Activated CD8-positive, alpha-beta memory T cell treated with anti-CD3 and anti-CD28 coated beads, Interleukin-2, amount 10 ng/mL, durations not matched to agents 7 days and 5 days (primary cell): ENCODE results near the gene ERVH48-1. TPM values are rescaled to one million over a fixed set of nuclear protein-coding genes. Genes with fewer than 3 reads are reported as not detected.
A peak's percentile ranks its signal among the peaks of the same experiment; 100 is the strongest.
"Not testable (repeated sequence)": the region's sequence is repeated elsewhere in the genome, so short reads cannot be mapped to it uniquely, and the experiment has no call there.

Source experiments
- ATAC-seq: fragments of 150-1000 bp; cut with Tn5 transposase; one replicate; pipeline ENCODE4 v1.10.0; 2021; ENCODE audit warnings: moderate library complexity
- CTCF ChIA-PET: fragments of 350-600 bp; sonication (Branson Sonifier 250); formaldehyde crosslinking; loops from one replicate; lab custom pipeline; 2021; ENCODE audit warnings: antibody characterized with exemption; lab: Charles Lee
- DNase-seq: peaks from one replicate; pipeline ENCODE4 v3.0.0-alpha.2; 2020
- H3K27ac Mint-ChIP-seq: one replicate; pipeline ENCODE4 v1.8.0; 2021; ENCODE audit warnings: mild to moderate bottlenecking, mixed read lengths
- H3K27me3 Mint-ChIP-seq: one replicate; pipeline ENCODE4 v1.8.0; 2021; ENCODE audit warnings: mixed read lengths
- H3K36me3 Mint-ChIP-seq: one replicate; pipeline ENCODE4 v1.8.0; 2021; ENCODE audit warnings: mild to moderate bottlenecking, mixed read lengths
- H3K4me1 Mint-ChIP-seq: one replicate; pipeline ENCODE4 v1.8.0; 2021; ENCODE audit warnings: mixed read lengths
- H3K4me3 Mint-ChIP-seq: one replicate; pipeline ENCODE4 v1.8.0; 2021; ENCODE audit warnings: mild to moderate bottlenecking, moderate library complexity, mixed read lengths
- H3K9me3 Mint-ChIP-seq: one replicate; pipeline ENCODE4 v1.8.0; 2022; ENCODE audit warnings: low read depth, mixed read lengths
- total RNA-seq, 2 experiments: library from RNA; stranded (reverse); gene quantifications; one replicate each; pipeline ENCODE4 v1.2.3, GENCODE V29; 2021

ERVH48-1 gene
- total RNA-seq, 2 experiments from 2014 or later: not detected

DNA sequence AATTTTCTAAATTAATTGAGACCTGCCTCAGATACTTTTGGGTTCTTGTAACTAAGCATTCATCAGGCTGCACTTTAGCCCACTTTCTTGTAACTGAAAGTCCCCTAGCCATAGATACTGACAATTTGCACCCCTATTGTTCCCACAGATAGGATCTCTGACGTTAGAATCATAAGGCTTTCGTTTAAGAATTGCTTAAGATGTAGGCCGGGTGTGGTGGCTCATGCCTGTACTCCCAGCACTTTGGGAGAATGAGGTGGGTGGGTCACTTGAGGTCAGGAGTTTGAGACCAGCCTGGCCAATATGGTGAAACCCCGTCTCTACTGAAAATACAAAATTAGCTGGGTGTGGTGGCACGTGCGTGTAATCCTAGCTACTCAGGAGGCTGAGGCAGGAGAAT, 32.7 kb upstream of the ERVH48-1 start:
- ATAC-seq, H3K27ac Mint-ChIP-seq, H3K36me3 Mint-ChIP-seq, H3K4me1 Mint-ChIP-seq, H3K4me3 Mint-ChIP-seq, H3K27me3 Mint-ChIP-seq, DNase-seq, H3K9me3 Mint-ChIP-seq: not testable (repeated sequence)
- CTCF ChIA-PET: interaction anchor here (1.3 kb wide), 1 partner anchor 14 kb away, joined by 3 read pairs; no protein-coding TSS in a partner anchor

DNA sequence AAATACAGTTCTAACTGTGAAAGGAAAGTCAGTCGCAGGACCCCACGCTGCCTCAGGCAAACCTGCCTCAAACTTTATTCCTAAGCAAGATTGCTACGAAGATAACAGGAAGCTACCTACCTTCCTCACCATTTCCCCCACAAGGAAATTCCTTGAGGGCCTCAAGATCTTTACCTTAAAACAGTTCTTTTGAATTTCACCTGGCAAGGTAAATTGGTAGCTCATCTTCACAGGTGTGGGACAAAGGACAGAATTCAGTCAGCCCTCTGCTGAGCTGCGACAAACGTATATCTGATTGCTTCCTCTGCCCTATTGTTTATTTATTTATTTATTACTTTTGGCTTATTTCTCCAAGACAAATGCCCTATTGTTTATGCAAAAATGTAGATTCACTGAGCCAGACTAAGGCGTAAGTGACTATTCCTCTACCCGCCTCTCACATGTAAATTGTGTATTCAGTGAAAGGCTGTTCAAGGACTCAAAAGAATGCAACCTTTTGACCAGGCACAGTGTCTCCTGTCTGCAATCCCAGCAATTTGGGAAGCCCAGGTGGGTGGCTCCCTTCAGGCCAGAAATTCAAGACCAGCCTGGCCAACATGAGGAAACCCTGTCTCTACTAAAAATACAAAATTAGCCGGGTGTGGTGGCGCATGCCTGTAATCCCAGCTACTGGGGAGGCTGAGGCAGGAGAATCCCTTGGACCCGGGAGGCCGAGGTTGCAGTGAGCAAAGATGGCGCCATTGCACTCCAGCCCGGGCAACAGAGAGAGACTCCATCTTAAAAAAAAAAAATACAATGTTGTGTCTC, 31.6 kb upstream of the ERVH48-1 start:
- ATAC-seq: peak; percentile 85
- Mint-ChIP-seq H3K27me3 (no peaks in the 10 kb centered on the region), H3K27ac (no peak overlapping the region), H3K36me3 (no peaks in the 10 kb centered on the region), H3K4me3 (no peak overlapping the region), H3K9me3 (no peaks in the 10 kb centered on the region), H3K4me1 (peaks cover 4% of the 10 kb centered on the region)
- DNase-seq: no peak
- CTCF ChIA-PET: interaction anchor here (0.7 to 1.9 kb wide), 2 partner anchors 11 to 15 kb away, joined by 3 to 4 read pairs; no protein-coding TSS in a partner anchor

GRCh38 chr21:42951193-42951592, 25.8 kb upstream of the ERVH48-1 start:
- H3K4me1 Mint-ChIP-seq, CTCF ChIA-PET, H3K4me3 Mint-ChIP-seq, H3K36me3 Mint-ChIP-seq, H3K9me3 Mint-ChIP-seq, DNase-seq, H3K27ac Mint-ChIP-seq, ATAC-seq: not testable (repeated sequence)
- H3K27me3 Mint-ChIP-seq: peaks cover 11% of the 10 kb centered on the region

GRCh38 chr21:42949094-42949755, 23.8 kb upstream of the ERVH48-1 start:
- H3K36me3 Mint-ChIP-seq, H3K4me3 Mint-ChIP-seq, H3K27ac Mint-ChIP-seq, H3K4me1 Mint-ChIP-seq, CTCF ChIA-PET, ATAC-seq, H3K9me3 Mint-ChIP-seq, DNase-seq: not testable (repeated sequence)
- H3K27me3 Mint-ChIP-seq: peaks cover 11% of the 10 kb centered on the region

DNA sequence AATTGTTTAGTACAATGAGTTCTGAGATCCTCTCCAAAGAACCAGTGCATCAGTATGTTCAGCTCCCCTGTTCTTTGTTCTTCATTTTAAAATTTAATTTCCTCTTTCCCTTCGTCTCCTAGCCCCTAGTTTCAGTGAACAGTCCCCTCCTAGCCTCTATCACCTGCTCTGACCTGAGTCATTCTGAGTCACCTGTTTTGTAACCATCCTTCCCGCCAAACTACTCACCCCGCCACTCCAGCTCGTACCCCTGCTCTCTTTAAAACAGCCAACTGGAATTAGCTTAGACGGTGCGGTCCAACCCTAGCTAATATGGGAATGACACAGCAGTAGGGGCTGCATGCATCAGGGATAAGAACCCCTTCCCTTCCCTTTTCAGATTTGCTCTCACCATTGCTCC, 16.8 kb upstream of the ERVH48-1 start:
- Mint-ChIP-seq H3K36me3 (no peaks in the 10 kb centered on the region), H3K4me1 (no peaks in the 10 kb centered on the region), H3K27me3 (peaks cover 5% of the 10 kb centered on the region), H3K4me3 (no peak overlapping the region), H3K9me3 (no peaks in the 10 kb centered on the region), H3K27ac (no peak overlapping the region)
- ATAC-seq (no peak), DNase-seq (no peak)
- CTCF ChIA-PET: no interaction called here

DNA sequence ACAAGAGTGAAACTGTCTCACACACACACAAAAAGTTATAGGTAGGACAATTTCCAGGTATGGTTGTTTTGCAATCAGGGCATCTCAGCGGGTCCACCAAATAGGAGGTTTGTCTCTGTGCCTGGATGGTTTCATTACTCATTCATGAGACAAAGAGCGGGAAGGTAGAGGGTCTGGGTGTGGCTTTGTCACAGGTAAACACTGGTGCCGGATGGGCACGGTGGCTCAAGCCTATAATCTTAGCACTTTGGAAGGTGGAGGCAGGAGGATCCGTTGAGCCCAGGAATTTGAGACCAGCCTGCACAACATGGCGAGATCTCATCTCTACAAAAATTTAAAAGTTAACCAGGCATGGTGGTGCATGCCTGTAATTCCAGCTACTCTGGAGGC, 16.3 kb upstream of the ERVH48-1 start:
- peaks cover 2% of the 10 kb centered on the region for H3K27me3 Mint-ChIP-seq
- H3K4me1 Mint-ChIP-seq: no peaks in the 10 kb centered on the region
- no peaks in the 10 kb centered on the region for H3K9me3 Mint-ChIP-seq
- DNase-seq (no peak), ATAC-seq (no peak)
- no peaks in the 10 kb centered on the region for H3K36me3 Mint-ChIP-seq
- H3K4me3 Mint-ChIP-seq: no peak overlapping the region
- CTCF ChIA-PET: no interaction called here
- H3K27ac Mint-ChIP-seq: no peak overlapping the region

GRCh38 chr21:42939582-42940413, 14.4 kb upstream of the ERVH48-1 start:
- ATAC-seq: no peak
- Mint-ChIP-seq H3K9me3 (no peaks in the 10 kb centered on the region), H3K27ac (no peak overlapping the region), H3K4me1 (no peaks in the 10 kb centered on the region), H3K4me3 (no peak overlapping the region), H3K36me3 (no peaks in the 10 kb centered on the region), H3K27me3 (peaks cover 2% of the 10 kb centered on the region)
- CTCF ChIA-PET: no interaction called here
- DNase-seq: no peak

DNA sequence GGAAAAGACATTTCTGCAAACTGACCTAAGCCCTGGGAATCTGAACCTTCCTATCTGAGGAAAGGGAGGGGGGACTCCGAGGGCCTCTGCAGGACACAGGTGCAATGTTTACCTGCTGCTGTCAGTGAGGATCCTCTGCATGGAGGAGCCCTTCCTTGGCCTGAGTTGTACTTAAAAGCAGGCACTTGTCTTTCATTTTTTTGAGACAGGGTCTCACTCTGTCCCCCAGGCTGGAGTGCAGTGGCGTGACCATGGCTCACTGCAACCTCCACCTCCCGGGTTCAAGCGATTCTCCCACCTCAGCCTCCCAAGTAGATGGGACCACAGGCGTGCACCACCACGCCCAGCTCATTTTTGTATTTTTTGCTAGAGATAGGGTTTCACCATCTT, 13.2 kb upstream of the ERVH48-1 start:
- H3K4me1 Mint-ChIP-seq, H3K27ac Mint-ChIP-seq, H3K27me3 Mint-ChIP-seq, H3K9me3 Mint-ChIP-seq, CTCF ChIA-PET, ATAC-seq, H3K36me3 Mint-ChIP-seq, H3K4me3 Mint-ChIP-seq, DNase-seq: not testable (repeated sequence)

DNA sequence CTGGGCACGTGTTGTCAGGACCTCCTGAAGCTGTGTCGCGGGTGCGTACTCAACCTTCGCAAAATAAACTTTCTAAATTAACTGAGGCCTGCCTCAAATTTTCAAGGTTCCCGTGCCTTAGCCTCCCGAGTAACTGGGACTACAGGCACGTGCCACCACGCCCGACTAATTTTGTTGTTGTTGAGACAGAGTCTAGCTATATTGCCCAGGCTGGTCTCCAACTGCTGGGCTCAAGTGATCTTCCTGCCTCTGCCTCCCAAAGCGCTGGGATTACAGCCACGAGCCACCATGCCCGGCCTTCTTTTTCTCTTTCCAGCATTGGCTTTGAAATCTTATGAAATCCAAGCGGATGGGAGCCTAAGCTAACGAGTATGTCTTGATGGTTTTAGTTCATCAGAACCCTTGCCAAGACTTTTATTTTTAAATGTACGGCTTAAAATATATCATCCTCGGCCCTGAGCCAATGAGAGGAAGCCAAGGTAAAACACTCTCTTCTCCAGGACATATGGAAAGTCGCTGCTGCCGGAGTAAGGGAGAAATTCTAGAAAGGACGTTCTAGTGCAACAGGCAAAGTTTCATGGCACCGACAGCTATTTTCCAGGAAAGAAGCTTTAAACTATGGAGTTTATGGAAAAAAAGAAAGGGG, 12.7 kb upstream of the ERVH48-1 start:
- CTCF ChIA-PET: no interaction called here
- no peak overlapping the region for H3K27ac Mint-ChIP-seq
- H3K36me3 Mint-ChIP-seq: no peaks in the 10 kb centered on the region
- no peaks in the 10 kb centered on the region for H3K4me1 Mint-ChIP-seq
- peaks cover under 1% of the 10 kb centered on the region for H3K27me3 Mint-ChIP-seq
- H3K4me3 Mint-ChIP-seq: no peak overlapping the region
- H3K9me3 Mint-ChIP-seq: no peaks in the 10 kb centered on the region
- no peak for ATAC-seq
- DNase-seq: no peak

DNA sequence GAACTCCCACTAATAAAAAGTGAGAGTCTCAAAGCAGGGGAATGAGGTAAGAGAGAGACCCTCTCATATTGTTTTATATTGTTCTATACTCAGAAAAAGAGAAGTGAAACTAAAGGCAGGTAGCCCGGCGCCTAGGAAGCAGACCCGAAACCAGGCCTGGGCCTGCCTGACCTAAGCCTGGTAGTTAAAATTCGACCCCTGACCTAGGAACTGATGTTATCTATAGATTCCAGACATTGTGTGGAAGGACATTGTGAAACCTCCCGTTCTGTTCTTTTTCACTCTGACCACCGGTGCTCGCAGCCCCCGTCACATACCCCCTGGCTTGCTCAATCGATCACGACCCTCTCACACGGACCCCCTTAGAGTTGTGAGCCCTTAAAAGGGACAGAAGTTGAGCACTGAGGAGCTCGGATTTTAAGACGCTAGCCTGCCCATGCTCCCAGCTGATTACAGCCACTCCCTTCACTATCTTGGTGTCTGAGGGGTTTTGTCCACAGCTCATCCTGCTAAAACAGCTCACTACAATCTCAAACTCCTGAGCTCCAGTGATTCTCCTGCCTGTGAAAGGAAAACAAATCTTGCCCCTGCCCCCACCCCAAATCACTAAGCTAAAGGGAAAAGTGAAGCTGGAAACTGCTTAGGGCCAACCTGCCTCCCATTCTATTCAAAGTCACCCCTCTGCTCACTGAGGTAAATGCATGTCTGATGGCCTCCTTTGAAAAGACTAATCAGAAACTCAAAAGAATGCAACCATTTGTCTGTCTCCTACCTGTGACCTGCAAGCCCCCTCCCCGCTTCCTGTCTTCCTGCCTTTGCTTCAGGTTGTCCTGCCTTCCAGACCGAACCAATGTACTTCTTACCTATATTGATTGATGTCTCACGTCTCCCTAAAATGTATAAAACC, 11.9 kb upstream of the ERVH48-1 start:
- ATAC-seq, CTCF ChIA-PET, H3K4me3 Mint-ChIP-seq: not testable (repeated sequence)

GRCh38 chr21:42936360-42936759, 10.9 kb upstream of the ERVH48-1 start:
- ATAC-seq, H3K4me1 Mint-ChIP-seq, H3K27ac Mint-ChIP-seq, H3K27me3 Mint-ChIP-seq, H3K4me3 Mint-ChIP-seq, H3K9me3 Mint-ChIP-seq, CTCF ChIA-PET, H3K36me3 Mint-ChIP-seq, DNase-seq: not testable (repeated sequence)

More for the DNA sequence above, 11.9 kb upstream of the ERVH48-1 start:
- DNase-seq, H3K36me3 Mint-ChIP-seq, H3K9me3 Mint-ChIP-seq, H3K27me3 Mint-ChIP-seq, H3K27ac Mint-ChIP-seq, H3K4me1 Mint-ChIP-seq: not testable (repeated sequence)

DNA sequence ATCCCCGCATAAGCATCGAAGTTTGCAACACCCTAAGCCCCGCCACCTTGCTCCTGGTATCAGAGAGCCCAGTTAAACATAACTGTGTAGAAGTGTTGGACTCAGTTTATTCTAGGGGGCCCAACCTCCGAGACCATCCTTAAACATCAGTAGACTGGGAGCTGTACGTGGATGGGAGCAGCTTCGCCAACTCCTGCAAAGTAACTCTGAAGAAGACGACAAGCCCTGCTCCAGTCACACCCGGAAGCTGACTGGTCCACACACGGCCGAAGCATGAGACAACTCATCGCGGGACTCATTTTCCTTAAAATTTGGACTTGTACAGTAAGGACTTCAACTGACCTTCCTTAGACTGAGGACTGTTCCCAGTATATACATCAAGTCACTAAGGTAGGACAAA, 8.5 kb upstream of the ERVH48-1 start:
- DNase-seq, ATAC-seq, H3K36me3 Mint-ChIP-seq, H3K9me3 Mint-ChIP-seq, CTCF ChIA-PET, H3K4me3 Mint-ChIP-seq, H3K27me3 Mint-ChIP-seq, H3K27ac Mint-ChIP-seq, H3K4me1 Mint-ChIP-seq: not testable (repeated sequence)
